ENCODE measurements around the gene FLNC.

The FLNC gene

GRCh38 chr7:128818694-128819093, 11.5 kb upstream of the FLNC start:
- no peak overlapping the region for H3K27ac Mint-ChIP-seq
- no peaks in the 10 kb centered on the region for H3K9me3 Mint-ChIP-seq
- H3K4me1 Mint-ChIP-seq = peaks cover 12% of the 10 kb centered on the region
- no peak overlapping the region for H3K4me3 Mint-ChIP-seq
- no peaks in the 10 kb centered on the region for H3K36me3 Mint-ChIP-seq
- H3K27me3 Mint-ChIP-seq = no peaks in the 10 kb centered on the region

- H3K27ac Mint-ChIP-seq = no peak overlapping the region
- peaks cover 2% of the 10 kb centered on the region for H3K27me3 Mint-ChIP-seq
- peaks cover 12% of the 10 kb centered on the region for H3K4me1 Mint-ChIP-seq
- H3K36me3 Mint-ChIP-seq = no peaks in the 10 kb centered on the region
- no peak overlapping the region for H3K4me3 Mint-ChIP-seq
- no peaks in the 10 kb centered on the region for H3K9me3 Mint-ChIP-seq
These were observed 8.5 kb upstream of the FLNC start for GRCh38 chr7:128821724-128822123.

GRCh38 chr7:128826512-128826911, 3.7 kb upstream of the FLNC start:
- Mint-ChIP-seq H3K27me3 (peaks cover 19% of the 10 kb centered on the region), H3K4me1 (peaks cover 13% of the 10 kb centered on the region), H3K4me3 (no peak overlapping the region), H3K27ac (no peak overlapping the region), H3K9me3 (no peaks in the 10 kb centered on the region), H3K36me3 (no peaks in the 10 kb centered on the region)

GRCh38 chr7:128826916-128827247, 3.3 kb upstream of the FLNC start:
- no peak overlapping the region for H3K4me3 Mint-ChIP-seq
- H3K36me3 Mint-ChIP-seq = no peaks in the 10 kb centered on the region
- H3K4me1 Mint-ChIP-seq = peaks cover 13% of the 10 kb centered on the region
- H3K9me3 Mint-ChIP-seq = no peaks in the 10 kb centered on the region
- H3K27me3 Mint-ChIP-seq = peaks cover 19% of the 10 kb centered on the region
- no peak overlapping the region for H3K27ac Mint-ChIP-seq

DNA sequence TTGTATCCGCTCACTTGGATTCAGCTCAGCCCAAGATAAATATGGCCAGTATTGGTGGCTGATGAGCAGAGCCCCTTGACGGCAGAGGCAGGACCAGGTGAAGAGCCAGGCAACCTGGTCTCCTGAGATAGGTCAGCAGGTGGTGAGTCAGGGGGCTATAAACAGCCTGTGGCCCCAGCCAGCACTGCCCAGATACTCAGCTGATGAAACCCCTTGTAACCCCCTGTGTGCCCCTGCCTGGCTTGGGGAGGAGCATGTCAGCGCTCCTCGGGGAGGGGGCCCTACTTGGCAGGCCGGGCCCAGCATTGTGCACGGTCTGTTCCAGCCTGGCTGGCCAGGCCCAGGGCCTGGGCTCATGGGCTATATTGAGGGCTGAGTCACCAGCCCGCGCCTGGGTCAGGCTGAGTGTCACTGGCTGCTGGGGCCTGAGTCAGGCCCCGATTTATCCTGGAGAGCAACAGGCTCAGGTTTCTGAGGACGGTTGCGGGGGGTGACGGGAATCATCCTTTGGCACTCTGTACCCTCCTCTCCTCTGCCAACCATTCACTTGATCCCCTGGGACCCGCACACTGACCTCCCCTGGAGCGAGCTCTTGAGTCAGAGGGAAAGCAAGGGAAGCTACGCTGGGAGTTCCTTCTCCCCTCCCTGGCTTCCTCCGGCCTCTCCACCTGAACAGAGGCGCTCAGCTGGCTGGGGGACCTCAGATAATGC, 2.8 kb upstream of the FLNC start:
- Mint-ChIP-seq H3K4me3 (no peak overlapping the region), H3K27ac (no peak overlapping the region), H3K4me1 (peaks cover 13% of the 10 kb centered on the region), H3K36me3 (no peaks in the 10 kb centered on the region), H3K9me3 (no peaks in the 10 kb centered on the region), H3K27me3 (peaks cover 20% of the 10 kb centered on the region)

GRCh38 chr7:128827971-128828711, 2.1 kb upstream of the FLNC start:
- H3K27ac Mint-ChIP-seq = no peak overlapping the region
- H3K27me3 Mint-ChIP-seq = peaks cover 20% of the 10 kb centered on the region

GRCh38 chr7:128829391-128830166, 627 bp upstream of the FLNC start:
- Mint-ChIP-seq H3K27ac (no peak overlapping the region), H3K36me3 (no peaks in the 10 kb centered on the region), H3K4me3 (peak overlapping the region; percentile 63), H3K4me1 (peaks cover 13% of the 10 kb centered on the region), H3K9me3 (no peaks in the 10 kb centered on the region), H3K27me3 (peaks cover 20% of the 10 kb centered on the region)

More at GRCh38 chr7:128827971-128828711, 2.1 kb upstream of the FLNC start:
- H3K4me1 Mint-ChIP-seq = peaks cover 13% of the 10 kb centered on the region
- no peaks in the 10 kb centered on the region for H3K9me3 Mint-ChIP-seq
- H3K4me3 Mint-ChIP-seq = no peak overlapping the region
- no peaks in the 10 kb centered on the region for H3K36me3 Mint-ChIP-seq

- Mint-ChIP-seq H3K27me3 (peaks cover 20% of the 10 kb centered on the region), H3K4me3 (peak overlapping the region; percentile 58), H3K27ac (no peak overlapping the region), H3K9me3 (no peaks in the 10 kb centered on the region), H3K4me1 (peaks cover 13% of the 10 kb centered on the region), H3K36me3 (no peaks in the 10 kb centered on the region)
These were observed 1.2 kb downstream of the FLNC start for GRCh38 chr7:128831178-128831993.

DNA sequence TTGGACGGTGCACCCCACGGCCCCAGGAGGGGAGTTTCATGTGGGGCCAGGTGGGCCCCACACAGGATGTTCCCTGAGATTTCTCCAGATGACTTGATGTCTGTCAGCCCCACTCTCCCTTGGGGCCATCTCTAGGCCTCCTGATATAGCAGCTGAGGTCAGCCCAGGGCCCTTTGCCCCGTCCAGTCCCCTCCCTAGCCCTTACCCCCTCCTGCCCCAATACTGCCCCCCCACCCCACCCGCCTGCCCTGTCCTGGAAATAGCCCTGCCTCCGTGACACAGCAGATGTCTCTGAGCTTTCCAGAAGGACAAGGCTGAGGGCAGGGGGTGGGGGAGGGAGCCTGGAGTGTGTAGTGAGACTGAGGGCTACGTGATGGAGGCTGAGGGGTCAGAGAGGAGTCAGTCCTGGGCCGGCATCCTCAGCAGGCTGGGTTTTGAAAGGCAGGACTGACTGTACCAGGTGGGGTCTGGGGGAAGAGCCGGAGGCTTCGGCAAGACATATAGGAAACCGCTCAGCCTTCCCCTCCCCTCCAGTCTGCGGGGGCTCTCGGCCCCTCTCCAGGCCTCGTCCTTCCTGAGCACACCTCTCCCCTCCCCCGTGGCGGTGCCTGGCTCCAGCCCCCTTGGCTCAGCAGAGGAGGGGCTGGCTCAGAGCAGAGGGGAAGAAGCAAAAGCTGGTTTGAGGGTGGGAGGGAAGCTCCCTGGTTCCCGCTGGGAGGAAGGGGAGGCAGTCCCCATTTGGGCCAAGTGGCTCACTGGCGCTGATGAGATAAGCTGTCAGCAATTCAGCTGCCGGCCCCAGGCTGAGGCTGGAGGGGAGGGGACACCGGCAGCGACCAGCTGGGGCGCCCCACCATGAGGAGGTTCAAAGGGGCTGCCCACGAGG, 2.0 kb downstream of the FLNC start:
- Mint-ChIP-seq H3K4me3 (no peak overlapping the region), H3K4me1 (peaks cover 13% of the 10 kb centered on the region), H3K27ac (no peak overlapping the region), H3K36me3 (no peaks in the 10 kb centered on the region), H3K27me3 (peaks cover 14% of the 10 kb centered on the region), H3K9me3 (no peaks in the 10 kb centered on the region)

DNA sequence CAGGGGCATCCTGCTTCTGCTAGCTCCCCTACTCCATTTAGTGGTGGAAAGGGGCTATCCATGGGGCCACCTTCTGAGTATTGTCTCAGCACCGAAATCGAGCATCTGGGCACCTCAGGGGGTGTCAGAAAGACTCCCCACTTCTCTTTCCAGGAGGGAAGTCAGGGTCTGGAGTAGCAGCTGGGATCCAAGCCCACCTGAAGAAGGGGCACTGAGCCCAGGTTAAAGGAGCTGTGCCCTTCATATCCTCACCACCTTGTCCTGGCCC, 2.6 kb downstream of the FLNC start:
- H3K27ac Mint-ChIP-seq = no peak overlapping the region
- no peaks in the 10 kb centered on the region for H3K9me3 Mint-ChIP-seq
- peaks cover 14% of the 10 kb centered on the region for H3K27me3 Mint-ChIP-seq
- H3K36me3 Mint-ChIP-seq = no peaks in the 10 kb centered on the region
- no peak overlapping the region for H3K4me3 Mint-ChIP-seq
- peaks cover 13% of the 10 kb centered on the region for H3K4me1 Mint-ChIP-seq

- Mint-ChIP-seq H3K36me3 (no peaks in the 10 kb centered on the region), H3K27ac (no peak overlapping the region), H3K9me3 (no peaks in the 10 kb centered on the region), H3K27me3 (peaks cover 11% of the 10 kb centered on the region), H3K4me3 (no peak overlapping the region), H3K4me1 (peaks cover 13% of the 10 kb centered on the region)
These were observed 3.1 kb downstream of the FLNC start for GRCh38 chr7:128833148-128833945.

GRCh38 chr7:128833946-128834325, 3.7 kb downstream of the FLNC start:
- peaks cover 8% of the 10 kb centered on the region for H3K27me3 Mint-ChIP-seq
- no peak overlapping the region for H3K4me3 Mint-ChIP-seq
- no peaks in the 10 kb centered on the region for H3K36me3 Mint-ChIP-seq
- no peak overlapping the region for H3K27ac Mint-ChIP-seq
- H3K9me3 Mint-ChIP-seq = no peaks in the 10 kb centered on the region
- H3K4me1 Mint-ChIP-seq = peaks cover 13% of the 10 kb centered on the region

- peaks cover 1% of the 10 kb centered on the region for H3K27me3 Mint-ChIP-seq
- H3K36me3 Mint-ChIP-seq = no peaks in the 10 kb centered on the region
- no peak overlapping the region for H3K4me3 Mint-ChIP-seq
- H3K4me1 Mint-ChIP-seq = peaks cover 5% of the 10 kb centered on the region
- H3K9me3 Mint-ChIP-seq = no peaks in the 10 kb centered on the region
- no peak overlapping the region for H3K27ac Mint-ChIP-seq
These were observed 5.1 kb downstream of the FLNC start for GRCh38 chr7:128835231-128835751.
